Stomach (tissue), 4 donors: ENCODE results near the gene AGPAT2.

Source experiments
- CTCF ChIP-seq, 7 experiments: fragments of 450-650 bp in 4 of 7; fragments of 200-600 bp in 3 of 7; sonication (generic) in 3 of 7; IDR thresholded peaks; one replicate each; pipeline ENCODE4 v1.5.1; 2016 to 2019; ENCODE audit warnings: antibody characterized with exemption in 7 of 7, control low read depth in 2 of 7, mild to moderate bottlenecking in 1 of 7
- EP300 ChIP-seq: sonication (generic); formaldehyde crosslinking; IDR thresholded peaks from one replicate; pipeline ENCODE4 v1.6.1; 2017; ENCODE audit warnings: antibody characterized with exemption

GRCh38 chr9:136687721-136688223 lies 515 bp upstream of the AGPAT2 start:
- TF ChIP-seq CTCF (IDR thresholded peaks at IDR 0.05) (no peak), EP300 (no peak)
